ENCODE results near the gene GSK3A. TPM values are rescaled to one million over a fixed set of nuclear protein-coding genes. Genes with fewer than 3 reads are reported as not detected.

Gene GSK3A
- total RNA-seq, 1 experiment from 2014 or later: 25.0 TPM

DNA sequence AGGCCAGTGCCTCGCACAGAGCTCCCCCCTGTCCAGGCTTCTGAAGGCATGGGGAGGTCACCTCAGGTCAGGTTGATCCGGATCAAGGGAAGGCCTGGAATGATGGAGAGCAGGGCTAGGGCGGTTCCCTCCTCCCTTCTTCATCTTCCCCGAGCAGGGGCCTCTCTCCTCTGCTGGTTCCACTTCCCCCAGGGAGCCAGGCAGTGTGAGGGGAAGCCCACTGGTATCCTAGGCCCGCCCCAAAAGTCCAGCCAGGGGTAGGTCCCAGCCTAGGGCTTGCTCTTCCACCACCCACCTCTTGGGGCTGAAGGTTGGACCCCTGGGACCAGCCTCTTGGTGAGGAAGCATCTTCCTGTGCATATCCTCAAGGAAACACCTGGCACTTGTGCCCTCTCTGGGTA lies 43.1 kb upstream of the GSK3A start:
- Histone ChIP-seq H3K9me2 (replicated peaks; ENCODE audit: low read length) (no peaks in the 10 kb centered on the region), H3K27me3 (ENCODE audit: low read length) (no peaks in the 10 kb centered on the region), H3K9ac (ENCODE audit: low read length) (no peak overlapping the region), H3F3A (ENCODE audit: low read length, unreplicated experiment) (no peaks in the 10 kb centered on the region), H3K4me2 (ENCODE audit: low read length) (no peak overlapping the region), H2AFZ (ENCODE audit: low read length) (no peak overlapping the region), H3K9me3 (ENCODE audit: low read length) (no peaks in the 10 kb centered on the region), H3K4me3 (ENCODE audit: low read length) (no peak overlapping the region), H3K27ac (ENCODE audit: low read length) (no peak overlapping the region), H3K79me2 (ENCODE audit: low read length) (no peaks in the 10 kb centered on the region), H3K36me3 (ENCODE audit: low read depth, low read length) (no peaks in the 10 kb centered on the region), H4K20me1 (ENCODE audit: low read length) (no peaks in the 10 kb centered on the region), H3K4me1 (ENCODE audit: insufficient read depth, low read length) (no peaks in the 10 kb centered on the region)
- no TSS peak for BruUV-seq (replicated peaks)
- TF ChIP-seq, protein P1, sequence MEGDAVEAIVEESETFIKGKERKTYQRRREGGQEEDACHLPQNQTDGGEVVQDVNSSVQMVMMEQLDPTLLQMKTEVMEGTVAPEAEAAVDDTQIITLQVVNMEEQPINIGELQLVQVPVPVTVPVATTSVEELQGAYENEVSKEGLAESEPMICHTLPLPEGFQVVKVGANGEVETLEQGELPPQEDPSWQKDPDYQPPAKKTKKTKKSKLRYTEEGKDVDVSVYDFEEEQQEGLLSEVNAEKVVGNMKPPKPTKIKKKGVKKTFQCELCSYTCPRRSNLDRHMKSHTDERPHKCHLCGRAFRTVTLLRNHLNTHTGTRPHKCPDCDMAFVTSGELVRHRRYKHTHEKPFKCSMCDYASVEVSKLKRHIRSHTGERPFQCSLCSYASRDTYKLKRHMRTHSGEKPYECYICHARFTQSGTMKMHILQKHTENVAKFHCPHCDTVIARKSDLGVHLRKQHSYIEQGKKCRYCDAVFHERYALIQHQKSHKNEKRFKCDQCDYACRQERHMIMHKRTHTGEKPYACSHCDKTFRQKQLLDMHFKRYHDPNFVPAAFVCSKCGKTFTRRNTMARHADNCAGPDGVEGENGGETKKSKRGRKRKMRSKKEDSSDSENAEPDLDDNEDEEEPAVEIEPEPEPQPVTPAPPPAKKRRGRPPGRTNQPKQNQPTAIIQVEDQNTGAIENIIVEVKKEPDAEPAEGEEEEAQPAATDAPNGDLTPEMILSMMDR (conservative IDR thresholded peaks at IDR 0.05; ENCODE audit: low read depth, low read length): no peak
- TF ChIP-seq EZH2 (IDR thresholded peaks at IDR 0.05; ENCODE audit: low read length, unreplicated experiment) (no peak), EZH2phosphoT487 (IDR thresholded peaks at IDR 0.05; ENCODE audit: borderline replicate concordance, low read length) (no peak)
- intact Hi-C loops (cut with micrococcal nuclease): no loop called here
- ATAC-seq: no peak
- ChIA-PET CTCF (no interaction called here), POLR2A (ENCODE audit: unreplicated experiment) (no interaction called here)
- DNase-seq: no peak

DNA sequence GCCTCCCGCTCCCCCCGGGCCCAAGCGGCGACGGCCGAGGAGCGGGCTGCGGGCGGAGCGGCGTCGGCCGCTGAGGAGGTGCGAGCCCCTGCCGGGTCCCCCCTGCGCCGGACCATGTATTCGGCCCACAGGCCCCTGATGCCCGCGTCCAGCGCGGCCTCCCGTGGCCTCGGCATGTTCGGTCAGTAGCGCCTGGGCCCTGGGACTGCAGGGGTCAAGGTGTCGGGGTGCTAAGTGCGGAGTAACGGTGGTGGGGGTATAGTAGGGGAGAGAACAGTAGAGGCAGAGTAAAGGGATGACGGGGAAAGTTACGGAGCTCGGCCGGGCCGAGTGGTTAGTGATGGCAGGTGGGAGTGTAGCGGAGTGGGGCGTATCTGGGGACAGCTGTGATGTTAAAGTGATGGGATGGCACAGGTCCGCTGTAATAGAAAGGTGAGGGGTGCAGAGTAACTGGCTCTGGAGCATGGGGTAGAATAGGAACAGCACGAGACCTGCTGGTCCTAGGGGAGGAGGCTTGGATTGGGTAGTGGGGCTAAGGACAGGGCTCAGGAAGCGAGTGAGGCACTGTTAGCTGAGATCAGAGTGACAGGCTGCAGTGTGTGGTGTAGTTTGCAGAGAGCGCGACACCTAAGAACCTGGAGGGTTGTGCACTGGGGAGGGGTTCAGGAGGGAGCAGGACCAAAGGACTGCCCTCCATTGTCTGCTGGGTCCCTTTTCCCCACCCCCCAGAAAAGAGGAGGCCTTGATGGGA lies 42.4 kb upstream of the GSK3A start:
- TF ChIP-seq, protein P1 (conservative IDR thresholded peaks at IDR 0.05; ENCODE audit: low read depth, low read length): no peak
- no peak for TF ChIP-seq EZH2 (IDR thresholded peaks at IDR 0.05; ENCODE audit: low read length, unreplicated experiment)

DNA sequence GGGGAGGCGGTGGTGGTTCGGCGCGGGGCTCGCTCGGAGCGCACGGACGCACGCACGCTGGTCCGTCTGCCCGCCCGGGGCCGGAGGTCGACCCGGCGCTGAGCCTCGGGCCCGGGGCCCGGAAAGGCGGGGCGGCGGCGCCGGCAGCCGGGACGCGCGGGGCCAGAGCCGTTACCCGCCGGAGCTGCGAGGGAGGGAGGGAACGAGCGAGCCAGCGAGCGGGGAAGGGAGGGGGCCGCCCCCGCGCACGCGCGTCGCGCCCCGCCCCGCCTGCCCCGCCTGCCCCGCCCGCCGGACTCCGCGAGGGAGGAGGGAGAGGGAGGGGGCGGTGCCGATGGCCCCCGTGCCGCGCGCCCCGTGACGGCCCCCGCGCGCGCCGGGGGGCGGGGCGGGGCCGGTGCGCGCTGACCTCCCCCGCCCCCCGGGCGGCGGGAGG lies 41.7 kb upstream of the GSK3A start:
- Histone ChIP-seq H3K27me3 (ENCODE audit: low read length) (no peaks in the 10 kb centered on the region), H3K4me3 (ENCODE audit: low read length) (no peak overlapping the region), H3K27ac (ENCODE audit: low read length) (no peak overlapping the region), H3K36me3 (ENCODE audit: low read depth, low read length) (no peaks in the 10 kb centered on the region), H3K4me1 (ENCODE audit: insufficient read depth, low read length) (no peaks in the 10 kb centered on the region), H2AFZ (ENCODE audit: low read length) (no peak overlapping the region), H4K20me1 (ENCODE audit: low read length) (no peaks in the 10 kb centered on the region), H3K79me2 (ENCODE audit: low read length) (no peaks in the 10 kb centered on the region), H3K9me3 (ENCODE audit: low read length) (no peaks in the 10 kb centered on the region), H3F3A (ENCODE audit: low read length, unreplicated experiment) (no peaks in the 10 kb centered on the region), H3K4me2 (ENCODE audit: low read length) (no peak overlapping the region), H3K9ac (ENCODE audit: low read length) (no peak overlapping the region), H3K9me2 (replicated peaks; ENCODE audit: low read length) (no peaks in the 10 kb centered on the region)
- CTCF ChIA-PET: no interaction called here
- intact Hi-C loops (cut with micrococcal nuclease): no loop called here
- ATAC-seq: no peak
- TF ChIP-seq, protein P1 (conservative IDR thresholded peaks at IDR 0.05; ENCODE audit: low read depth, low read length): no peak
- TF ChIP-seq EZH2 (IDR thresholded peaks at IDR 0.05; ENCODE audit: low read length, unreplicated experiment) (no peak), EZH2phosphoT487 (IDR thresholded peaks at IDR 0.05; ENCODE audit: borderline replicate concordance, low read length) (no peak)
- BruUV-seq (replicated peaks): no TSS peak
- POLR2A ChIA-PET (ENCODE audit: unreplicated experiment): no interaction called here
- no peak for DNase-seq

More for the DNA sequence above, 42.4 kb upstream of the GSK3A start:
- Histone ChIP-seq H3K79me2 (ENCODE audit: low read length) (no peaks in the 10 kb centered on the region), H3K9me3 (ENCODE audit: low read length) (no peaks in the 10 kb centered on the region), H3K9ac (ENCODE audit: low read length) (no peak overlapping the region), H3K4me2 (ENCODE audit: low read length) (no peak overlapping the region), H2AFZ (ENCODE audit: low read length) (no peak overlapping the region), H3K4me1 (ENCODE audit: insufficient read depth, low read length) (no peaks in the 10 kb centered on the region), H3K27ac (ENCODE audit: low read length) (no peak overlapping the region), H3K4me3 (ENCODE audit: low read length) (no peak overlapping the region), H4K20me1 (ENCODE audit: low read length) (no peaks in the 10 kb centered on the region), H3K9me2 (replicated peaks; ENCODE audit: low read length) (no peaks in the 10 kb centered on the region), H3K36me3 (ENCODE audit: low read depth, low read length) (no peaks in the 10 kb centered on the region), H3K27me3 (ENCODE audit: low read length) (no peaks in the 10 kb centered on the region), H3F3A (ENCODE audit: low read length, unreplicated experiment) (no peaks in the 10 kb centered on the region)
- DNase-seq (no peak), ATAC-seq (no peak)
- BruUV-seq (replicated peaks): no TSS peak
- intact Hi-C loops (cut with micrococcal nuclease): no loop called here
- CTCF ChIA-PET: no interaction called here
- POLR2A ChIA-PET (ENCODE audit: unreplicated experiment): no interaction called here
